ENCODE results near the gene C12orf57.

The C12orf57 gene

GRCh38 chr12:6928703-6929407 lies 15.0 kb upstream of the C12orf57 start:
- Mint-ChIP-seq H3K4me1 (peaks cover 62% of the 10 kb centered on the region), H3K27ac (peak overlapping the region; percentile 98)

GRCh38 chr12:6929466-6930452 lies 14.1 kb upstream of the C12orf57 start:
- peaks cover 62% of the 10 kb centered on the region for H3K4me1 Mint-ChIP-seq

More at GRCh38 chr12:6928703-6929407, 15.0 kb upstream of the C12orf57 start:
- Mint-ChIP-seq H3K27me3 (no peaks in the 10 kb centered on the region), H3K4me3 (peak overlapping the region; percentile 93), H3K9me3 (no peaks in the 10 kb centered on the region), H3K36me3 (no peaks in the 10 kb centered on the region)

GRCh38 chr12:6932766-6933165 lies 11.1 kb upstream of the C12orf57 start:
- peak overlapping the region; percentile 93 for H3K27ac Mint-ChIP-seq
- peaks cover 72% of the 10 kb centered on the region for H3K4me1 Mint-ChIP-seq
- no peaks in the 10 kb centered on the region for H3K27me3 Mint-ChIP-seq
- H3K36me3 Mint-ChIP-seq = peaks cover 8% of the 10 kb centered on the region
- H3K9me3 Mint-ChIP-seq = no peaks in the 10 kb centered on the region
- no peak overlapping the region for H3K4me3 Mint-ChIP-seq

More at GRCh38 chr12:6929466-6930452, 14.1 kb upstream of the C12orf57 start:
- Mint-ChIP-seq H3K9me3 (no peaks in the 10 kb centered on the region), H3K4me3 (peak overlapping the region; percentile 93), H3K27ac (peak overlapping the region; percentile 98), H3K36me3 (peaks cover 4% of the 10 kb centered on the region), H3K27me3 (no peaks in the 10 kb centered on the region)

- H3K27ac Mint-ChIP-seq = peak overlapping the region; percentile 79
- no peaks in the 10 kb centered on the region for H3K27me3 Mint-ChIP-seq
- H3K9me3 Mint-ChIP-seq = no peaks in the 10 kb centered on the region
- peaks cover 9% of the 10 kb centered on the region for H3K36me3 Mint-ChIP-seq
- H3K4me1 Mint-ChIP-seq = peaks cover 72% of the 10 kb centered on the region
- H3K4me3 Mint-ChIP-seq = peak overlapping the region; percentile 20
These were observed 9.7 kb upstream of the C12orf57 start for GRCh38 chr12:6934110-6934509.

GRCh38 chr12:6935371-6936193 lies 8.2 kb upstream of the C12orf57 start:
- Mint-ChIP-seq H3K36me3 (peaks cover 11% of the 10 kb centered on the region), H3K4me3 (peak overlapping the region; percentile 92), H3K27ac (peak overlapping the region; percentile 98), H3K4me1 (peaks cover 66% of the 10 kb centered on the region), H3K27me3 (no peaks in the 10 kb centered on the region), H3K9me3 (no peaks in the 10 kb centered on the region)

- Mint-ChIP-seq H3K36me3 (peaks cover 12% of the 10 kb centered on the region), H3K4me1 (peaks cover 61% of the 10 kb centered on the region), H3K27me3 (no peaks in the 10 kb centered on the region), H3K4me3 (peak overlapping the region; percentile 92), H3K27ac (peak overlapping the region; percentile 98), H3K9me3 (no peaks in the 10 kb centered on the region)
These were observed 7.6 kb upstream of the C12orf57 start for GRCh38 chr12:6936194-6936635.

GRCh38 chr12:6936636-6937480 lies 7.0 kb upstream of the C12orf57 start:
- peak overlapping the region; percentile 92 for H3K4me3 Mint-ChIP-seq
- no peaks in the 10 kb centered on the region for H3K27me3 Mint-ChIP-seq
- peaks cover 12% of the 10 kb centered on the region for H3K36me3 Mint-ChIP-seq
- H3K27ac Mint-ChIP-seq = peak overlapping the region; percentile 98
- H3K9me3 Mint-ChIP-seq = no peaks in the 10 kb centered on the region
- H3K4me1 Mint-ChIP-seq = peaks cover 61% of the 10 kb centered on the region

GRCh38 chr12:6937481-6938352 lies 6.1 kb upstream of the C12orf57 start:
- Mint-ChIP-seq H3K4me1 (peaks cover 59% of the 10 kb centered on the region), H3K27me3 (no peaks in the 10 kb centered on the region), H3K9me3 (no peaks in the 10 kb centered on the region), H3K4me3 (peak overlapping the region; percentile 92), H3K27ac (peak overlapping the region; percentile 98), H3K36me3 (peaks cover 12% of the 10 kb centered on the region)

GRCh38 chr12:6938353-6939190 lies 5.2 kb upstream of the C12orf57 start:
- peaks cover 61% of the 10 kb centered on the region for H3K4me1 Mint-ChIP-seq
- H3K27ac Mint-ChIP-seq = peak overlapping the region; percentile 98
- H3K27me3 Mint-ChIP-seq = no peaks in the 10 kb centered on the region
- peak overlapping the region; percentile 92 for H3K4me3 Mint-ChIP-seq
- H3K36me3 Mint-ChIP-seq = peaks cover 12% of the 10 kb centered on the region
- no peaks in the 10 kb centered on the region for H3K9me3 Mint-ChIP-seq

- H3K27me3 Mint-ChIP-seq = no peaks in the 10 kb centered on the region
- H3K4me1 Mint-ChIP-seq = peaks cover 56% of the 10 kb centered on the region
- peaks cover 12% of the 10 kb centered on the region for H3K36me3 Mint-ChIP-seq
- no peaks in the 10 kb centered on the region for H3K9me3 Mint-ChIP-seq
- peak overlapping the region; percentile 51 for H3K4me3 Mint-ChIP-seq
- H3K27ac Mint-ChIP-seq = peak overlapping the region; percentile 72
These were observed 4.7 kb upstream of the C12orf57 start for GRCh38 chr12:6939191-6939540.

GRCh38 chr12:6941267-6941666 lies 2.6 kb upstream of the C12orf57 start:
- H3K36me3 Mint-ChIP-seq = peaks cover 5% of the 10 kb centered on the region
- H3K27ac Mint-ChIP-seq = peak overlapping the region; percentile 23
- no peaks in the 10 kb centered on the region for H3K27me3 Mint-ChIP-seq
- H3K4me3 Mint-ChIP-seq = no peak overlapping the region
- H3K4me1 Mint-ChIP-seq = peaks cover 57% of the 10 kb centered on the region
- no peaks in the 10 kb centered on the region for H3K9me3 Mint-ChIP-seq

GRCh38 chr12:6941782-6942181 lies 2.0 kb upstream of the C12orf57 start:
- peaks cover 6% of the 10 kb centered on the region for H3K36me3 Mint-ChIP-seq
- H3K4me3 Mint-ChIP-seq = no peak overlapping the region
- H3K27me3 Mint-ChIP-seq = no peaks in the 10 kb centered on the region
- H3K4me1 Mint-ChIP-seq = peaks cover 57% of the 10 kb centered on the region
- H3K27ac Mint-ChIP-seq = no peak overlapping the region
- no peaks in the 10 kb centered on the region for H3K9me3 Mint-ChIP-seq

- no peaks in the 10 kb centered on the region for H3K9me3 Mint-ChIP-seq
- no peaks in the 10 kb centered on the region for H3K27me3 Mint-ChIP-seq
- peaks cover 61% of the 10 kb centered on the region for H3K4me1 Mint-ChIP-seq
- peak overlapping the region; percentile 85 for H3K27ac Mint-ChIP-seq
- peaks cover 9% of the 10 kb centered on the region for H3K36me3 Mint-ChIP-seq
- H3K4me3 Mint-ChIP-seq = peak overlapping the region; percentile 24
These were observed 1.5 kb upstream of the C12orf57 start for GRCh38 chr12:6942331-6942665.

Measured in activated naive CD4-positive, alpha-beta T cell treated with anti-CD3 and anti-CD28 coated beads, Interleukin-2, amount 50 U/mL, for 24 hours (primary cell).